ENCODE results near the gene PRDM16.

- TF ChIP-seq POLR2AphosphoS5 (IDR thresholded peaks at IDR 0.05) (no peak), POLR2A (IDR thresholded peaks at IDR 0.05) (no peak)
- TF ChIP-seq, protein P1, sequence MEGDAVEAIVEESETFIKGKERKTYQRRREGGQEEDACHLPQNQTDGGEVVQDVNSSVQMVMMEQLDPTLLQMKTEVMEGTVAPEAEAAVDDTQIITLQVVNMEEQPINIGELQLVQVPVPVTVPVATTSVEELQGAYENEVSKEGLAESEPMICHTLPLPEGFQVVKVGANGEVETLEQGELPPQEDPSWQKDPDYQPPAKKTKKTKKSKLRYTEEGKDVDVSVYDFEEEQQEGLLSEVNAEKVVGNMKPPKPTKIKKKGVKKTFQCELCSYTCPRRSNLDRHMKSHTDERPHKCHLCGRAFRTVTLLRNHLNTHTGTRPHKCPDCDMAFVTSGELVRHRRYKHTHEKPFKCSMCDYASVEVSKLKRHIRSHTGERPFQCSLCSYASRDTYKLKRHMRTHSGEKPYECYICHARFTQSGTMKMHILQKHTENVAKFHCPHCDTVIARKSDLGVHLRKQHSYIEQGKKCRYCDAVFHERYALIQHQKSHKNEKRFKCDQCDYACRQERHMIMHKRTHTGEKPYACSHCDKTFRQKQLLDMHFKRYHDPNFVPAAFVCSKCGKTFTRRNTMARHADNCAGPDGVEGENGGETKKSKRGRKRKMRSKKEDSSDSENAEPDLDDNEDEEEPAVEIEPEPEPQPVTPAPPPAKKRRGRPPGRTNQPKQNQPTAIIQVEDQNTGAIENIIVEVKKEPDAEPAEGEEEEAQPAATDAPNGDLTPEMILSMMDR (IDR thresholded peaks at IDR 0.05) = no peak
Measured at GRCh38 chr1:3463408-3463863, 394.4 kb downstream of the PRDM16 start.
